CD8-positive, alpha-beta memory T cell (primary cell): ENCODE data around the gene UVSSA. TPM values are rescaled to one million over a fixed set of nuclear protein-coding genes. Genes with fewer than 3 reads are reported as not detected.

Source experiments
- CTCF ChIA-PET: fragments of 350-600 bp; sonication (Branson Sonifier 250); formaldehyde crosslinking; loops from one replicate; lab custom pipeline; 2021; ENCODE audit warnings: antibody characterized with exemption; lab: Charles Lee
- POLR2A ChIA-PET: fragments of 350-600 bp; sonication (Branson Sonifier 250); formaldehyde crosslinking; loops from one replicate; lab custom pipeline; 2021; ENCODE audit warnings: antibody characterized with exemption; lab: Charles Lee
- DNase-seq, 5 donors: peaks; one replicate each; pipeline versions ENCODE4 v3.0.0 to v3.0.0-alpha.2; 2020 to 2022; ENCODE audit warnings: mixed read lengths in 1 of 5
- H3K27ac ChIP-seq: one replicate; pipeline ENCODE4 v1.7.0; 2013; ENCODE audit warnings: low read depth, mild to moderate bottlenecking, low read length, moderate library complexity
- H3K27me3 ChIP-seq: 2 replicates; pipeline ENCODE4 v1.7.0; 2013; ENCODE audit warnings: low read length, mild to moderate bottlenecking; ENCODE audit not compliant: insufficient read depth, poor library complexity, severe bottlenecking
- H3K36me3 ChIP-seq: 2 replicates; pipeline ENCODE4 v1.7.0; 2013; ENCODE audit warnings: mild to moderate bottlenecking, low read length, moderate library complexity; ENCODE audit not compliant: insufficient read depth
- H3K4me1 ChIP-seq: 2 replicates; pipeline ENCODE4 v1.7.0; 2013; ENCODE audit warnings: mild to moderate bottlenecking, low read length, moderate library complexity; ENCODE audit not compliant: insufficient read depth
- H3K4me3 ChIP-seq: 2 replicates; pipeline ENCODE4 v1.7.0; 2013; ENCODE audit warnings: mild to moderate bottlenecking, low read length
- H3K9me3 ChIP-seq: 2 replicates; pipeline ENCODE4 v1.7.0; 2013; ENCODE audit warnings: mild to moderate bottlenecking, low read length
- H3K27ac Mint-ChIP-seq, 8 donors: one replicate each; pipeline ENCODE4 v1.8.0; 2020 to 2021; ENCODE audit warnings: mixed read lengths in 8 of 8, mild to moderate bottlenecking in 6 of 8, inconsistent platforms in 3 of 8, moderate library complexity in 3 of 8
- H3K27me3 Mint-ChIP-seq, 2 donors: one replicate each; pipeline ENCODE4 v1.8.0; 2020 to 2021; ENCODE audit warnings: mixed read lengths in 2 of 2, mild to moderate bottlenecking in 1 of 2, moderate library complexity in 1 of 2
- H3K36me3 Mint-ChIP-seq, 3 donors: one replicate each; pipeline ENCODE4 v1.8.0; 2020 to 2021; ENCODE audit warnings: mixed read lengths in 3 of 3, inconsistent platforms in 1 of 3, mild to moderate bottlenecking in 1 of 3
- H3K4me1 Mint-ChIP-seq, 3 donors: one replicate each; pipeline ENCODE4 v1.8.0; 2020 to 2021; ENCODE audit warnings: mixed read lengths in 3 of 3, inconsistent platforms in 1 of 3, mild to moderate bottlenecking in 1 of 3
- H3K4me3 Mint-ChIP-seq, 7 donors: one replicate each; pipeline ENCODE4 v1.8.0; 2020 to 2021; ENCODE audit warnings: mixed read lengths in 7 of 7, mild to moderate bottlenecking in 6 of 7, moderate library complexity in 4 of 7, inconsistent platforms in 2 of 7
- H3K9me3 Mint-ChIP-seq, 5 donors: one replicate each; pipeline ENCODE4 v1.8.0; 2020 to 2022; ENCODE audit warnings: mixed read lengths in 5 of 5, mild to moderate bottlenecking in 3 of 5, moderate library complexity in 2 of 5, inconsistent platforms in 1 of 5
- polyA plus RNA-seq: library from polyadenylated mRNA; unstranded; fragments of 300-500 nt; fragmentation: Illumina TruSeq; gene quantifications from one replicate; pipeline ENCODE4 v1.2.3, GENCODE V29; 2021
- total RNA-seq, 2 experiments: library from RNA; stranded (reverse); gene quantifications; one replicate each; pipeline ENCODE4 v1.2.3, GENCODE V29; 2021

The UVSSA gene
- total and polyA plus RNA-seq, 3 experiments from 2014 or later, result 6.9 to 19.0 (median 16.8) TPM

DNA sequence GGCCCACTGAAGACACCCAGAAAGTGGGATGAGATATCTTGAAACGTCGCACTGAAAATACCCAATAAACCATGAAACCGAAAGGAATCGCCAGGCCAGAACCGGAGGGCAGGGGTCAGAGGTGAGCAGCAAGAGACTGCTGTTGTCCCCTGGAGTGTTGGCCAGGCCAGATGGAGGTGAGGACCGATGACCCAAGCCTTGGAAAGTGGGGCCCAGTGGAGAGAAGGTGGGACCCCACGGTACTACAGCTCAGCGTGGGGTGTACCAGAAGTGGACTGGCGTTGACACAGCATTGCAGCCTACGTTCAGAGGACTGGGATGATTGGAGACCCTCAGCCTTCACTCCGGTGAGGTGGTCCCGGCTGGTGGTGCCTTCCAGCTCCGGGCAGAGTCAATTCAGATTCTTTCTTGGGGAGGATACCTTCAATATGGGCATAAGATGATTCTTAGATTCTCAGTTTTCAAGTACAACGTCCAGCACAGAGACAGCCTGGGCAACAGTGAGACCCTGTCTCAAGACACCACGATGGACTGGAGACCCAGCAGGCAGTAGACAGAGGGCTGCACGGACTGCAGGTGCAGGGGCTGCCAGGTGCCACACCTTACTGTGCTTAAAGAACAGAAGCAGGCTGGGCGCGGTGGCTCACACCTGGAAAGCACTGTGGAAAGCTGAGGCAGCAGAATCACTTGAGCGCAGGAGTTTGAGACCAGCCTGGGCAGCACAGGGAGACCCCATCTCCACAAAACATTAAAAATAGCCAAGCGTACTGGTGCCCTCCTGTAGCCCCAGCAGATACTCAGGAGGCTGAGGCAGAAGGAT lies 34.0 kb upstream of the UVSSA start:
- Histone ChIP-seq H3K9me3 (no peaks in the 10 kb centered on the region), H3K36me3 (peaks cover 29% of the 10 kb centered on the region), H3K4me3 (no peak overlapping the region), H3K27me3 (no peaks in the 10 kb centered on the region), H3K4me1 (peaks cover 47% of the 10 kb centered on the region), H3K27ac (no peak overlapping the region)
- peak overlapping the region in 5 of 8 donors; percentile 30 to 90 (median 64) for H3K27ac Mint-ChIP-seq
- CTCF ChIA-PET, result interaction anchor here (1.2 to 3.1 kb wide), 2 partner anchors 33 to 38 kb away, joined by 3 to 7 read pairs; partner anchors contain the start of gene UVSSA
- H3K9me3 Mint-ChIP-seq, result no peaks in the 10 kb centered on the region
- H3K36me3 Mint-ChIP-seq, result peaks cover 4 to 59% (median 5%) of the 10 kb centered on the region in 3 donors
- POLR2A ChIA-PET, result no interaction called here
- peak overlapping the region in 1 of 7 donors; percentile 51 for H3K4me3 Mint-ChIP-seq
- DNase-seq, result peak in 1 of 5 donors; percentile 3
- H3K27me3 Mint-ChIP-seq, result no peaks in the 10 kb centered on the region
- peaks cover 33 to 52% (median 34%) of the 10 kb centered on the region in 3 donors for H3K4me1 Mint-ChIP-seq

DNA sequence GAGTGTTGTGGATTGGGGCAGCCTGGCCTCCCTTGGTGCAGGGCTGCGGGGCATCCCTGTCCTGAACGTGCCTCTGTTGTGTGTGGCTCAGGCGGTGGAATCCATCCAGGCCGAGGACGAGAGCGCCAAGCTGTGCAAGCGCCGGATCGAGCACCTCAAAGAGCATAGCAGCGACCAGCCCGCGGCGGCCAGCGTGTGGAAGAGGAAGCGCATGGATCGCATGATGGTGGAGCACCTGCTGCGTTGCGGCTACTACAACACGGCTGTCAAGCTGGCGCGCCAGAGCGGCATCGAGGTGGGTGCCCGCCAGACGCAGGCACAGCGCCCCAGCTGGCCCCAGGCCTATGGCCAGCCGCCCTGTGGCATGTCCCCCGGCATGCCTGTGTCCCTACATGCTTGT lies 31.7 kb upstream of the UVSSA start:
- H3K4me1 ChIP-seq, result peaks cover 26% of the 10 kb centered on the region
- no peaks in the 10 kb centered on the region for H3K9me3 Mint-ChIP-seq
- peaks cover 13 to 35% (median 19%) of the 10 kb centered on the region in 3 donors for H3K4me1 Mint-ChIP-seq
- POLR2A ChIA-PET, result no interaction called here
- no peak overlapping the region for H3K27ac ChIP-seq
- no peaks in the 10 kb centered on the region for H3K27me3 ChIP-seq
- no peaks in the 10 kb centered on the region for H3K27me3 Mint-ChIP-seq
- DNase-seq, result peak in 1 of 5 donors; percentile 14
- H3K9me3 ChIP-seq, result no peaks in the 10 kb centered on the region
- H3K4me3 ChIP-seq, result no peak overlapping the region
- H3K36me3 ChIP-seq, result peaks cover 36% of the 10 kb centered on the region
- CTCF ChIA-PET, result no interaction called here
- no peak overlapping the region for H3K4me3 Mint-ChIP-seq
- no peak overlapping the region for H3K27ac Mint-ChIP-seq
- peaks cover 4 to 74% (median 5%) of the 10 kb centered on the region in 3 donors for H3K36me3 Mint-ChIP-seq

DNA sequence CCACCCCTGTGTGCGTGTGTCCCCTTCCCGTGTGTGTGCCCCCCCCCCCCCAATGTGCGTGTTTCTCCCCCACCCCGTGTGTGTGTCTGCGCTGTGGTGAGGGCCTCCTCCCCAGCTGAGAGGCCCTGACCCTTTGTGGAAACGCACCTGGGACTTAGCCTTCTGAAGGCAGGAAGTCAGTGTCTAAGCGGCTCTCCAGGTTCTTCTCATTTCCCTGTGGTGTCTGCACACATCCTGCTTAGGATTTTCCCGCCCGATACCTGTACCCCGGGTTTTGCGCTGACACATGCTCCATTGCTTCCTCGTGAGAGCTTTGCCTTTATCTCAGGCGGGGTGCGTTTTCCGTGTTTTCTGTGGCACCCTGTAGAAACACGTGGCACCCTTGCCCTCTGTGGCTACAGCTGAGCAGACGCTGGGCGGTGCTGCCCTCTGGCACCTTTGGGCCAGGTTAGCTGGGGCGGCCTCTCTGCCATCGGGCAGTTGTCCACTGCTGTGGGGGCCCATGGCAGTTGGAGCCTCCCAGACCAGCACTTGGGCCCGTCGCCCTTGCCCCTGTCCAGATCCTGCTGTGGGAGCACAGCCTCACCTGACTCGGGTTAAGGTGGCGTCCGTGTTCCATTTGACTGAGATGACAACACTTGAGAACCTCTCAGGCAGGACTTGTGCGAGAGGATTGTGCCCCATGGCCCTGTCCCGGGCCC lies 31.0 kb upstream of the UVSSA start:
- ChIA-PET CTCF (no interaction called here), POLR2A (no interaction called here)
- Mint-ChIP-seq H3K4me3 (no peak overlapping the region), H3K36me3 (peaks cover 4 to 78% (median 5%) of the 10 kb centered on the region in 3 donors), H3K27me3 (no peaks in the 10 kb centered on the region), H3K9me3 (no peaks in the 10 kb centered on the region), H3K27ac (peak overlapping the region in 2 of 8 donors; percentile 45 to 66), H3K4me1 (peaks cover 10 to 30% (median 19%) of the 10 kb centered on the region in 3 donors)
- Histone ChIP-seq H3K4me1 (peaks cover 19% of the 10 kb centered on the region), H3K27ac (no peak overlapping the region), H3K4me3 (no peak overlapping the region), H3K36me3 (peaks cover 36% of the 10 kb centered on the region), H3K9me3 (no peaks in the 10 kb centered on the region), H3K27me3 (no peaks in the 10 kb centered on the region)
- DNase-seq, result peak in 2 of 5 donors; percentile 12 to 17

DNA sequence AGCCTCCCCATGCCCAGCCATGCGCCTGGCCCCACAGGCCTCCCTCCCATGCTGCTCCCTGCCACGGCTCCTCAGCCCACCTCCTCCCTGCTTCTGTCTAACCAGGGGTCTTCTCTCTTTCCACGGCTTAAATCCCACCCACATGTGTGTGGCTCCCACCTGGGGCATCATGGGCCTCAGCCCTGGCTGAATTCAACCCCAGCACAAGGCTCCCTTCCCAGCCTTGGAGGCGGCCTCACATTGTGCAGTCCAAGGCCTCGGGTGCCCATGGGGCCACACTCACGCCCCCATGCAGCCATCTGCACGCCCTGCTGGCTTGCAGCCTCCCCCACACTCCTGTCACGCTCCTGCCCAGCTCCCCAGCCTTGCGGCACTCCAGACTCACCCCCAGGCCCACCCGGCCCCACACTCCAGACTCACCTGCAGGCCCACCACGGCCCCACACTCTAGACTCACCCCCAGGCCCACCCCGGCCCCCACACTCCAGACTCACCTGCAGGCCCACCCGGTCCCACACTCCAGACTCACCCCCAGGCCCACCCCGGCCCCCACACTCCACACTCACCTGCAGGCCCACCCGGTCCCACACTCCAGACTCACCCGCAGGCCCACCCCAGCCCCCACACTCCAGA lies 30.4 kb upstream of the UVSSA start:
- H3K4me3 ChIP-seq, result no peak overlapping the region
- no peaks in the 10 kb centered on the region for H3K27me3 ChIP-seq
- peaks cover 36% of the 10 kb centered on the region for H3K36me3 ChIP-seq
- POLR2A ChIA-PET, result no interaction called here
- Mint-ChIP-seq H3K4me3 (no peak overlapping the region), H3K36me3 (peaks cover 4 to 82% (median 10%) of the 10 kb centered on the region in 3 donors), H3K4me1 (peaks cover 4 to 28% (median 18%) of the 10 kb centered on the region in 3 donors), H3K9me3 (no peaks in the 10 kb centered on the region), H3K27me3 (no peaks in the 10 kb centered on the region), H3K27ac (peak overlapping the region in 1 of 8 donors; percentile 54)
- DNase-seq, result peak in 1 of 5 donors; percentile 26
- H3K4me1 ChIP-seq, result peaks cover 12% of the 10 kb centered on the region
- H3K27ac ChIP-seq, result no peak overlapping the region
- no peaks in the 10 kb centered on the region for H3K9me3 ChIP-seq
- CTCF ChIA-PET, result no interaction called here

DNA sequence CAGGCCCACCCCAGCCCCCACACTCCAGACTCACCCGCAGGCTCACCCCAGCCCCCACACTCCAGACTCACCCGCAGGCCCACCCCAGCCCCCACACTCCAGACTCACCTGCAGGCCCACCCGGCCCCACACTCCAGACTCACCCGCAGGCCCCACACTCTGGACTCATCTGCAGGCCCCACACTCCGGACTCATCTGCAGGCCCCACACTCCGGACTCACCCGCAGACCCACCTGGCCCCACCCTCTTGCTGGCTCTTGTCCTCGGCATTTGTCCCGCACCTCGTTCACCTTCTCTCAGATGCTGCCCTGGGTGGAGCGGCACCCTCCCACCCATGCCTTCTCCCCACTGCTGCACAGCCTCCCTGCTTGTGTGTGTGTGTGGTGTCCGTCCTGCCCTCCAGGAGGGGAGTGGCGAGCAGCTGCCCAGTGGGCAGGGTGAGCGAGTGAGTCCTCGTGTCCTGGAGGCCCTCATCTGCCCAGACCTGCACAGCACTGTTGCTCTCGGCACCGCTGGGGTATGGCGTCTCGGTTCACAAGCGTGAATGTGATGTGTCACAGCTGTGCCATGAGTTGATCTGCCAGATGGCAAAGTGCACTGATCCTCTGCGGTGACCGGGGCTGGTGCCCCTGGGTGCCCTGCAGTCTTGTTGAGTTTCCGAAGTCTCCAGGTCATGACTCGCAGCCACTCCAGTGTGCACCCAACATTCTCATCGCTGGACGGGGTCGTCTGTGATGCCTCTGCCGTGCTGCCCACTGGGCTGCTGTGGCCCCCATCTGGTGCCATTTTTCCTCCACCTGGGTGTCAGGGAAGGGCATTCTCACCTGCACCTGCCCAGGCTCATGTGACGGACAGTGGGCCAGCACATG lies 29.6 kb upstream of the UVSSA start:
- POLR2A ChIA-PET, result no interaction called here
- Mint-ChIP-seq H3K4me1 (peaks cover 0 to 22% (median 13%) of the 10 kb centered on the region in 3 donors), H3K27me3 (no peaks in the 10 kb centered on the region), H3K4me3 (no peak overlapping the region), H3K27ac (peak overlapping the region in 2 of 8 donors; percentile 36 to 60), H3K36me3 (peaks cover 4 to 82% (median 10%) of the 10 kb centered on the region in 3 donors), H3K9me3 (no peaks in the 10 kb centered on the region)
- no peaks in the 10 kb centered on the region for H3K27me3 ChIP-seq
- no peak overlapping the region for H3K4me3 ChIP-seq
- no peak overlapping the region for H3K27ac ChIP-seq
- CTCF ChIA-PET, result interaction anchor here (1.4 kb wide), 1 partner anchor 312 kb away, joined by 3 read pairs; no protein-coding TSS in a partner anchor
- no peaks in the 10 kb centered on the region for H3K9me3 ChIP-seq
- peak in 1 of 5 donors; percentile 34 for DNase-seq
- H3K4me1 ChIP-seq, result peaks cover 7% of the 10 kb centered on the region
- peaks cover 38% of the 10 kb centered on the region for H3K36me3 ChIP-seq

DNA sequence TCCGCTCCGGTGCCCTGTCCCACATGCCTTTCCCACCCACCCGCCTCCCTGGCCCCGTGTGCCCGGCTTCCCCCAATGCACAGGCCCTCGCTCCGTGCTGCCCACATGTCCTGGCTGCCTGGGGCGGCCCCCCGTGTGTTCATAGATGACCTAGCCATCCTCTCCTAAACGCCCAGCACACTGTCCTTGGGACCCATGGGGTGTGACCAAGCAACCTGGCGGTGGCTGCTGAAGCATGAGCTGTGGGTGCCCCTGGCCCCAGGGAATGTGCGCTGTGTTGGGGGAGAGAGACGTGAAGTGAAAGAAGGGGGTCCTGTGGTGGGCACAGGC lies 29.0 kb upstream of the UVSSA start:
- DNase-seq, result no peak
- Mint-ChIP-seq H3K27ac (peak overlapping the region in 5 of 8 donors; percentile 33 to 70 (median 54)), H3K9me3 (no peaks in the 10 kb centered on the region), H3K4me1 (peaks cover 0 to 22% (median 13%) of the 10 kb centered on the region in 3 donors), H3K36me3 (peaks cover 4 to 79% (median 10%) of the 10 kb centered on the region in 3 donors), H3K4me3 (no peak overlapping the region), H3K27me3 (no peaks in the 10 kb centered on the region)
- Histone ChIP-seq H3K27ac (no peak overlapping the region), H3K27me3 (no peaks in the 10 kb centered on the region), H3K4me3 (no peak overlapping the region), H3K4me1 (peaks cover 7% of the 10 kb centered on the region), H3K9me3 (no peaks in the 10 kb centered on the region), H3K36me3 (peaks cover 37% of the 10 kb centered on the region)
- POLR2A ChIA-PET, result no interaction called here
- CTCF ChIA-PET, result interaction anchor here (0.9 to 1.5 kb wide), 5 partner anchors 9 to 312 kb away, joined by 3 to 7 read pairs (median 4); partner anchors contain the start of gene UVSSA
